ENCODE measurements around the gene NFATC1. TPM values are rescaled to one million over a fixed set of nuclear protein-coding genes. Genes with fewer than 3 reads are reported as not detected.
A peak's percentile ranks its signal among the peaks of the same experiment; 100 is the strongest.

The NFATC1 gene
- total RNA-seq, 1 donor from 2014 or later = 50.8 TPM

DNA sequence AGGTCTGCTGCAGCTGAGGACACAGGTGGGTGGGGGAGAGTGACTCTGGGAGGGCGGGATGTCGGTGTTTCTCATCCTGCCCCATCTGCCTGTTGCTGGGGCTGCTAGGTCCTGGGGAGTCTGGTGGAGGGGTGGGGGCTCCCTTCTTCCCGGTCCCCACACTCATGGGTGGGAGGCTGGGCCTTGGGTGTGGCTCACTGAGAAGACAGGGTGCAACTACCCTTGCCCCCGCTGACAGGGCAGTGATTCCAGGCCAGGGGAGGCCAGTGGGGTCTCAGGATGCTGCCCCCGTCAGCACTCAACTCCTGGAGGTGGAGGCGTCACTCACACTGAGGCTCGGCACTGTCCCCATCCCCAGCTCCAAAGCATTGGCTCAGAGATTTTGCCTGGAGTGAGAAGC lies 7.7 kb upstream of the NFATC1 start:
- DNase-seq (ENCODE audit: low spot score) = no peak

DNA sequence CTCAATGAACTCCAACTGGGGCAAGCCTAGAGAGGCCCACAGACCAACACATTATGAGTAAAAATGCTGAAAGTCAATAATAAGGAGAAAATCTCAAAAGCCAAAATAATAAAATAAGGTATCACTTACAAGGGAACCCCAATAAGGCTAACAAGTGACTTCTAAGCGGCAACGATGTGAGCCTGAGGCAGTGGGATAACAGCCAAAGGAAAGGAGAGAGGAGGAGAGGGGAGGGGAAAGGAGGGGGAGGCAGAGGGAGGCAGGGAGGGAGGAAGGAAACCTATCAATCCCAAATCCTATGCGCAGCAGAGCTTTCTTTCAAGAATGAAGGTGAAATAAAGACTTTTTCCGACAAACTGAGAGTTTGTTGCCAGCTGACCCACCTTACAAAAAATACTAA lies 6.0 kb upstream of the NFATC1 start:
- DNase-seq (ENCODE audit: low spot score) = no peak

DNA sequence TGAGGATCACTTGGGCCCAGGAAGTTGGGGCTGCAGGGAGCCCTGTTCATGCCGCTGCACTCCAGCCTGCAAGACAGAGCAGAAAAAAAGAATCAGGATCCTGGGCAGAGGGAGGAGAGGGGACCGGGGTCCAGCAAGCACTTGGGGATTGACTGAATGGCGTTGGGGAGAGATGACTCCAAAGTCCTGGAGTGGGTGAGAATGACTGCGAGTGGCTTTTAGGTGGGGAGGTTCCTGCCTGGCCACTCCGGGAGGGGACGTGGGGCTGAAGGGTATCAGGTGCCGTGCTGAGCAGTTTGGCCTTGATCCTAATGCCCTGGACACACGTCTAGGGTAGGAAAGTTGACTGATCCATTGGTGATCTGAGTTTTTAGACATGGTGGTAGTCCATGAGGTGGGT lies 3.5 kb upstream of the NFATC1 start:
- no peak for DNase-seq (ENCODE audit: low spot score)

DNA sequence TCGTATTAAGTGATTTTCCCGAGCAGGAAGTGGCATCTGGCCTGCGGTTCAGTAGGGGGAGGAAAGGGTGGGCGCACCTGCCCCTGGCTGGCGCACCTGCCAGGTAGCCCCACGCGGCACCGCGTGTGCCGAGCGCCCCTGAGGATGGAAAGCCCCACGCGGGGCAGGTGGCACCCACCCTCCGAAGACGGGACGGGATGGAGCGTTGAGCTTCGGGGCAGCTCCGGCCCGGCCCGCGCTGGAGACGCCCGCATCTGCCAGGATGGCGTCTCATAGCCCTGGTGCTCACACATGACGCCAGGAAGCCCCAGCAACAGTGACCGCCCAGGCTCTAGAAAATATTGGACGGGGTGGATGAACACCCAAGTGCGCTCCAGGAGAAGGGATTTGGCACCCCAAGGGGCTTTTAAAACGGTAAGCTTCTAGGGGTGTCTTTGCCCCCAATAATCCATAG lies 2.5 kb upstream of the NFATC1 start:
- no peak for DNase-seq (ENCODE audit: low spot score)

DNA sequence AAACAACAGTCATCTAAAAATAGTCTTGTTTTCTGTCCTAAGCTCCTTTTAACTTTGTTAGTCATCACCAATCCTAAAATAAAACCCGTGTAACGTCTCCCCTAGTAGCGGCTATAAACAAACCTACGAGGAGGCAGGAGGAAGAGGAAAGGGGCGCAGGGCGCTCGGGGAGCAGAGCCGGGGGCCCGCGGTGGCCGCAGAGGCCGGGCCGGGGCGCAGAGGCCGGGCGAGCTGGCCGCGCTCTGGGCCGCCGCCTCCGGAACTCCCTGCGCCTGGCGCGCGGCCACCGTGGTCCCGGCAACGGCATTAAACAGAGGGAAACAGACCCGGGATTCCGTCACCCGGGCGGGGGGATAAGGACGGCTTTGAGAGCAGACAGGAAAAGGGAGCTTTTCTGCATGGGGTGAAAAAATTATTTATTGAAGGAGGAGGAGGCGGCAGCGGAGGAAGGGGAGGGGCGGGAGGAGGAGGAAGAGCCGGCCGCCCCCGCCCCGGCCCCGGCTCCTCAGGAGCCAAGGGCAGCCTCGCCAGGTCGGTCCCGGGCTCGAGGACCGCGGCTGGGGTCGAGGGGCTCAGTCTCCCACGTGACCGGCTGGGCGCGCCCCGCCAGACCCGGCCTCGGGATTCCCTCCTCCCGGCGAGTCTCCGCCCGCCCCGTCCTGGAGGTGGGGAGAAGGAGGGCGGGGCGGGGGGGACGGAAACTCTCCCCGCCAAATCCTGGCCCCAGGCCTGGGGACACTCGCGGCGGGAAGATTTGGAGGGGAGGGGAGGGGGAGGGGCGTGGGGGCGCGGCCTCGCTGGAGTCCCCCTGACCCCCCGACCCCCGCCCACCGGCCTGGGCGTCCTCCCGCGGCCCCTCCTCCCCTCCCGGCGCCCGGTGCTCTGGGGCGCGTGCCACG lies 1.8 kb upstream of the NFATC1 start:
- peak; percentile 97 for DNase-seq (ENCODE audit: low spot score)

DNA sequence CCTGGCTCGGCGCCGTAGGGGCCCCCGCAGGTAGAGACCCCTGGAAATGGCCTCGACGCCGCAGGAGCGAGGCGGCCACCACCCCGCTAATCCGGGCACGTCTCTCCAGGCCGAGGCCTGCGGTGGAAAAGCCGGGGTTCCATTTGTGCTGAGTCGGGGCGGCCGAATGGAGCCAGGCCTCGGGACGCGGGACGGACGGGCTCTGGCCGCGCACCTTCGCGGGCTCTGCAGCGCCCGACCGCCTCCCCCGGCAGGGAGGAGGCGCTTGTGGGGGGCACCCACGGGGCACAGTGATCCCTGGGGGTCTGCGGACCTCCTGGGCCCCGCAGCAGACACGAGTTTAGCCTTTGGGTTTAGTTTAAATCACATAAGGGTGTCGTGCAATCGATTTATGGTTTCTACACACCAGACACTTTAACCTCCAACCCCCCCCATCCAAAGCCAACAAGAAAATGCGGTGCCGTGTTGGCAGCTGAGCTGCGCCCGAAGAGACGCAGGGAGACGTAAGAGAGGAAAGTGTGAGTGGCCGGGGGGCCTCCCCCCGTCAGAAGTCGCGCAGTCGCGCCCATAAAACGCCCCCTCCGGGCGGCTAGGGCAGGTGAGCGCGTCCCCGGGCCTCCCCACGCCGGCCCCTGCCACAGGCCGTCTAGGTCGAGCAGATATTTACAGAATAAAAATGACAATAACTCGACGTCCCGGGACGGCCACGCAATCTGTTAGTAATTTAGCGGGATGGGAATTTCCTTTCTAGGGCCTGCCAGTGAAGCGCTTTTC lies 1.0 kb upstream of the NFATC1 start:
- peak; percentile 66 for DNase-seq (ENCODE audit: low spot score)

DNA sequence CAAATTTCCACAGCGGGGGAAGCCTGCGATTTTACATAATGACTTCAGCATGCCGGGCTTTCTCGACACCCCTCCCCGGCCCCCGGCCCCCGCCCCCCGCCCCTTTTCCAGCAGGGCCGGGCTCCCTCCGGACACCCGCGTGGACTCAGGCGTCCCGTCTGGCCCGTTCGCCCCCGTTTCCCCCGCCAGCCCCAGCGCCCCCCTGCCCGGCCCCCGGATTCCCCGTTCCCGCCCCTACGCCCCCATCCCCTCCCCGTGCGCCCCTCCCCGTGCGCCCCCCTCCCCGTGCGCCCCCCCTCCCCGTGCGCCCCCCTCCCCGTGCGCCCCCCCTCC lies 456 bp upstream of the NFATC1 start:
- no peak for DNase-seq (ENCODE audit: low spot score)

DNA sequence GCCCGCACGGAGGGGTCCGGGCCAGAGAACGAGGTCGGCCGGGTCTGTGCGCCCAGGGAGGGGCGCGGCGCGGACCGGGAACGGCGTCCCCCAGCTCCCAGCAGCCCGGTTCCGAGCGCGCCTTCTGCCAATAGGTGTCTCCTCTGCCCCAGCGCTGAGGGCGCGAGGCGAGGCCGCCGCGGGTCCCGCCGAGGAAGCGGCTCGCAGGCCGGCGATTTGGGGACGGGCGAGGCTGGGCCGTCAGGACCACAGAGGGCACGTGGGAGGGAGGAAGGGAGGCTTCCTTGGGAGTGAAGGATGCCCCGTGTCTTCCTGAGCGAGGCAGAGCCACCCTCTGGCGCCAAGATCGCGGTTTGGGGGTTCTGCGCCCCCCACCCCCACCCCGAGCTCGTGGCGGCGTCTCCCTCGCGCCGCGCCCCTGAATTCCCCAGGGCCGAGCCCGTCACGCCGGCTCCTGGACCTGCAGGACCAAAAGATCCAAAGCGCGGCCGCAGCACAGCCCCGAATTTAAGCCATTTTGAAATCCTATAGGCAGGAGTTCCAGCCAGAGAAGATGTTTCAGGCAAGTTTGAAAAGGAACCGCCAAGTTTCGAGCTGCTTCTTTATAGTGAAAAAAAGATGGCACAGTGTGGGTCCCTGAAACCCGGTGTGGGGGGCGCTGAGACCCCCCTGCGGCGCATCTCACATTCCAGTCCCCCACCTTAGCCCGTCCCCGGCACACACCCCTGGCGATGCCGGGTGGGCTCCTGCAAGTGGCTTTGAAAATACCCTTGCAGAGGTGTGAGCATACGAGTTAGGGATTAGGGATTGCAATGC lies 909 bp downstream of the NFATC1 start:
- DNase-seq (ENCODE audit: low spot score) = peak; percentile 36

DNA sequence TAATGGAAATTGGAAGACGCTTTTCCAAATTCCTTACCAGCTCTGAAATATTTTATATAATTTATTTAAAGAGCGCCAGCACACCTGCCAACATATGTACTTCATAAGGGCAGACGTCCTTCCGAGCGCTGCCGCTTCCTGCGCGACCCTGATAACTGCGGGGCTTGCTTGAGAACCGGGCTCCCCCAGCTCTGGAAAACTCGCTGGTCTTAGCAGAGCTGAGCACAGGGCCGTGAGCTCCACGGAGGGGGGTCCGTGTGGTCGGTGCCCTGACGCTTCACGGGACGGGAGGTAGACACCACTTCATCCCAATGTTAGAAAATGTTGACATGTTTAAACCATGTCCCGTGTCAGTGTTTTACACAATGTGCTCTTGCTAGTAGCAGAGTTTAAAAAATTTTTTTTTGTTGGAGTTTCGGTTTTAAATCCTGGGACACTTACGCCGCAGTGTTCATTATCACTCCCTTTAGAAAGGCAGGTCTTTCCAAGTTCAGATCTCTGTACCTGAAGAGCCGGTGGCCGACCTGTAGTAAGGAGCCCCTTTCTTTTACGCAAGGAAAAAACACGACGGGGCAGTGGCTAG lies 1.6 kb downstream of the NFATC1 start:
- DNase-seq (ENCODE audit: low spot score) = no peak

DNA sequence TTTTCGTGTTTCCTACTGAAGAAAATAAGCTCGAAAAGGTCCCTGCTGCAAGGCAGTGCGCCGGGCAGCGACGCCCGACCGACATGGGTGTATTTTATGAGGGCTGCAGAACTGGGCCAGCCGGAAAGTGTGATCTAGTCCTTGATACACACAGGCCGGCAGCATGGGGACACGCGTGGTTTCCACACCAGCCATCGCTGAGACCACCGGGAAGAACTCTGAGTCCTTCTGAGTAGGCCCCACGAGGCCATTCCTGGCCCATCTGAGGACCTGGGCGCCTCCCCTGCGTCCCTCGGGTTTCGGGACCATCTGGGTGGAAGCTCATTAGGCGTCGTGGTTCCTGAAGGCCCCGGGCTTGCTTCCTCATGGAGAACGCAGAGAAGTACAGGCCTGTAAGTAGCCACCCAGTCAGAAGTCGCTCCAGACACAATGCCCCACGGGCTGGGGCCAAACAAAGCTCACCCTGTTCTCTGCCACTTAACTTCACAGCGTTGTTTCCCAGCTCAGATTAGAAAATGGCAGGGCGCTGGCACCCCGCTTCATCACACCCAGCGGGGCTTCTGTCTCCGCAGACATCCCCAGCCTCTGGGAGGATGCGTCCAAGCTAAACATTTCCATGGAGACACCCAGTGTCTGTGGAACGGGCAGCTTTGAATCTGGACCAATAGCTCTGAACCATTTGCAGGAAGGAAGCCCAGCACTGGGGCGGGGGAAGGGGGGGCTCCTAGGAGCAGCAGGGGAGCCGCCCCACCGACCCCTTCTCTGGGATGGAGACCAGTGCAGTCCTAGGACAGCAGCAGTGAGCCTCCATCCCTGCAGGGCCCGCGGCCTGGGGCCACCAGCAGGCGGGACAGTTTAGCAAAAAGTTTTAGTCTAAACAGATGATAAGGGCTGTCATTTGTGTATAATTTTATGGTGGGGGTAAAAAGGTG lies 2.4 kb downstream of the NFATC1 start:
- no peak for DNase-seq (ENCODE audit: low spot score)

DNA sequence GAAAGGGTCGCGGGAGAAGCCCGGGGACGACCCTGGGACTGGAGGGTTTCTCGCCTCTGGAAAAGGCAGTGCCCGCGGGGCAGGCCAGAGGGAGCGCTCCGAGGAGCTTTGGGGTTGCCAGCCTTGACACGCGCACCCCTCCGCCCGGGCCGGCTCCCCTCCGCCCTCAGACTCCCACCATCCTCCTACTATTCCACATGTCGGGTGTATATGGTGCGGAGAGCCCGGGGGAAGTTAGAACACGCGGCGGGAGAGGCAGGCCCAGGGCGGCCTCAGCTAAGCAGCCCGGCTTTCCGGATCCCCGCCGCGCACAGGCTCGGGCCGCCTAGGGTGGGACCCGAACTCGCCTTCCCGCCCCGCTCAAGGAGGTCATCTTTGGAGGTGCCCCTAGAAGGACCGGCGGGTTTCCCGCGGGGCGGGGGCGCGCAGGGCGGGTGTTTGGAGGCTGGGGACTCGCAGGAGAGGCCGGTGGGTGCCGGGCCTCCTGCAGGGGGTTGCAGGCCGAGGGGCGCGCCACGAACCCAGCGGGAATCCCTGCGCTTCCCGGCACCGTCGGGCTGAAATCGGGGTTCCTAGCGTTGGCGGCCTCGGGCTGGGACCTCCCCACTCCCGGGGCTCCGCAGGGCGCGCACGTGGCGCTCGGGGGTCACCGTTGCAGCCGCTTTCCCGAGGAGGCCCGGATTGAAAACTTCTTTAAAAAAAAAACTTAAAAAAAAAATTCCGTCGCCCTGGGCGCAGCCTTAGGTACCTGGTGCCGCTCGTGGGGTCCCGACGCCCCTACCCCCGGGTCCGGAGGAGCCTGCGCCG lies 3.7 kb downstream of the NFATC1 start:
- no peak for DNase-seq (ENCODE audit: low spot score)

DNA sequence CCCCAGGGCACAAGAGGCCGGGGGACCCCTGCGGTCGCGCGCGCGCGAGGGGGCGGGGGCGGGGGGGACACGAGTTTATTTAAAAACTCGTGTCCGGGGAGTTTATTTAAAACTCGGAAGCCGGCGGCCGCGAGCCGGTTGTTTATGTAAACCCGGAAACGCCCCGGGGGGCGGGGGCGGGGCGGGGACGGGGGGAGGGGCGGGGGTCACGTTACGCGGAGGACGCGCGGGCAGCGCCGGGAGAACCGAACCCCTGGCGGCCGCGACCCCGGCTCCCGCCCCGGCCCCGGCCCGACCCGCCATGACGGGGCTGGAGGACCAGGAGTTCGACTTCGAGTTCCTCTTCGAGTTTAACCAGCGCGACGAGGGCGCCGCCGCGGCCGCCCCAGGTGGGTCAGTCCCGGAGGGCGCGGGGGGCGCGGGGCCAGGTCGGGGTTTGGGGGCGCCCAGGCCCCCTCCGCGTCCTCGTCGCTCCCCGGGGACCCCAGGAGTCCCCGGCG lies 4.4 kb downstream of the NFATC1 start:
- no peak for DNase-seq (ENCODE audit: low spot score)

DNA sequence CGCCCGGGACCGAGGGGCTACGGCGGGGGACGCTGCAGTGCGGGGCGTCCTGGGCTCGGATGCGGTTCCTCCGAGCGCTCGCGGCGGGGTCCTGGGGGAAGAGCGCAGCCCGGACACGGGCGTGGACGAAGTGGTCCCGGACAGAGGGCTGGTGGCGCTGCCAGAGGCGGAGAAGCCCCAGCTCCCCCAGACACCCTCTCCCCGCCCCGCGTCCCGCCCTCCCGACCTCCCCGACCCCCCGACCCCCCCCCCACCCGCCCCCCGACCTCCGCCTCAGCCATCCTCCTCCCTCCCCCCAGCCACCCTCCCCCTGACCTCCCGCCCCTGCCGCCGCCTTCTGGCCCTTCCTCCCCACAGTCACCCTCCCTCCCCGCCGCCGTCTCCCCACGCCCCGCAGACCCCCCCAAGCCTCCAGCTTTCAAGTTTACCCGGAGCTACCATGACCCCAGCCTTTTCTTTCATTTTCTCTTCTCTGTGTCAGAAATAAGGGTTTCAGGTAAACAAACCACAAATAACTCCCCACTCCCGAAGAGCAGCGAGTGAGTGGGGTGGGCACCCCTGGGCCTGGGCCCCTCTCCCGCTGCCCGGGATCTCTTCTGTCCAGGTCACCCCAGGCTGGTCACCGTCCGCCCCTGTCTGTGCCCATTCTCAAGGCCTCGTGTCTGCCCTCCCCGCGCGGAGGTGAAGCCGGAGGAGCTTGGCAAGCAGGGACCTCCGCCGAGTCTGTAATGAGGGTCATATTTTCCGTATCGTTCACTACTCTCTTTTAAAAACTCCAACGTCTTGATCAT lies 5.1 kb downstream of the NFATC1 start:
- no peak for DNase-seq (ENCODE audit: low spot score)

DNA sequence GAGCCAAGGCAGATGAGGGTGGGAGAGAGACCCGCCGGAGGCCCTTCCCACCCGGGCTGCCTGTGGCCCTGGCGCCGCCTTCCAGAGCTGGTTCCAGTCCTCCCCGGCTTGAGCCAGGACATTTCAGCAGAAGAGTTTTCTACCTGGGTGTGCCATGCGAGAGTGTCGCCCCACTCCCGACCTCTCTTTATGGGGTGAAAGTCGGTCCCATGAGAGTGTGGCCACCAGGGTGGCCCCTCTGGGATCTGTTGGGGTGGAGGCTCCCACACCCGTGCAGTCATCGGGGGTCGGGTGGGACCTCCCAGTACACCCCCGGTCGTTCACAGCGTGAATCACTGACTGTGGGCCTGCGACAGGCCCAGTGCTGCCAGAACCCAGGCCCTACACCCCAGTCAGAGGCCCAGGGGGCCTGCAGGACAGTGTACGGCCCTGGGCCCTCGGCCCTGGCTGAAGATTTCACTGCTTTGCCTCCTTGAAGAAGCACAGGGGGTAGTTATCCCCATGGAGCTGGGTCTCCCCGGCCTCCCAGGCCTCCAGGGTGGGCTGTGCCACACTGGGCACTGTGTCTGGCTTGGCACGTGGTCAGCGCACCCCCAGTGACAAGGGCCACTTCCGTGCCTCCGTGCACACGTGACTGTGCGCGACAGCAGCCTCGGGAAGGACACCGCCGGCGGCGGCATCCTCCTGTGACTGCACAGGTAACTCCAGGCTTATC lies 5.9 kb downstream of the NFATC1 start:
- DNase-seq (ENCODE audit: low spot score) = no peak

DNA sequence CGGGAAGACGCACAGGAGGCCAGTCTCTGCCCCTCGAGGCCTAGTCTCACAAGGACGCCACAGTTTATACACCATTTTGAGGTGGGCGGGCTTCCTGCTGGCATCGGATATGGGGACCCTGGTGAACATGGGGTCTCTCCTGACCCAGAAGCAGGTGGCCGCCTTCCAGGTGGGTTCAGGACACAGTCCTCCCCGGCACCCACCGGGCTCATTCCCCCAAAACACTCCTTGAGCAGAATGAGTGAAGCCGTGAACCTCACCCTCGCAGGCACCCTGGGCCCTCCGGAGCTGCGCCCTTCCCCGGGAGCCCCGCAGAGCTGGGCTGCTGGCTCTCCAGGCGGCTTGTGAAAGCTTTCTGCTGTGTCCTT lies 6.5 kb downstream of the NFATC1 start:
- no peak for DNase-seq (ENCODE audit: low spot score)

DNA sequence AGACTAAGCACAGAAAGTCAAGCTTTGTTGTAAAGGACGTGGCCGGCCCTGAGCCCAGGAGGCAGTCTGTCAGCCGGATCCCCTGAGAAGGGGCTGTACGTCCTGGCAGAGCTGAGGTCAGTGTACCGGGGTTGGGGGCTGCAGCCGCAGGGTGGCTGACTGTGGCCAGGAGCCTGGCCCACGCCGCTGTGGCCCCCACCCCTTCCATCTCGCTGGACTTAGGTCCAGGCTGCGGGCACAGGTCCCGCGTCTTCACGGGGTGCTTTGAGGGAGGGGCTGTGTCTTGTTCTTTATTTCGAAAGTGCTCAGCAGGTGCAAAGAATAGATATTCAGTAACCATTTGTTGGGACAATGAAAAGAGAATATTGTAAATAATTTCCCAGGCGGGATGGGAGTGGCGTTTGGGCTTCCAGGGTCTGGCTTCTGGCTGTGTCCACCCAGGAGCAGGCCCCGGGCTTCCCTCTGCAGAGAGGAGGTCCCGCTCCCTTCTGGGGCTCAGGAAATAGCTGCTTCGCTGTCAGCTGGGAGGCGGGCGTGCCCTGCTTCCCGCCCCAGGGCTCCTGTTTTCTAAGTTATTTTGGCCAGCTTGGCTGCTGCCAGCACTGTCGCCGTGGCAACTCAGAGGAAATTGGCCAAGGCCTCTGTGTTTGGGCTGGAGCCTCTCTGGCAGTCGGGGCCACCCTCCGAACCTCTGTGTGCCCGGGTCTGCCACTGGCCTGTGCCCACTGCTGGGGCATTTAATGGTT lies 7.4 kb downstream of the NFATC1 start:
- no peak for DNase-seq (ENCODE audit: low spot score)
